SH-SY5Y (cell line): ENCODE data around the gene HSF4.

ENCODE experiments used
- GATA2 ChIP-seq: IDR thresholded peaks from 2 replicates; pipeline ENCODE4 v1.6.1; 2011; ENCODE audit warnings: mild to moderate bottlenecking, low read depth, low read length
- GATA3 ChIP-seq: IDR thresholded peaks from 2 replicates; pipeline ENCODE4 v1.6.1; 2011; ENCODE audit warnings: low read depth, mild to moderate bottlenecking, low read length, moderate library complexity

DNA sequence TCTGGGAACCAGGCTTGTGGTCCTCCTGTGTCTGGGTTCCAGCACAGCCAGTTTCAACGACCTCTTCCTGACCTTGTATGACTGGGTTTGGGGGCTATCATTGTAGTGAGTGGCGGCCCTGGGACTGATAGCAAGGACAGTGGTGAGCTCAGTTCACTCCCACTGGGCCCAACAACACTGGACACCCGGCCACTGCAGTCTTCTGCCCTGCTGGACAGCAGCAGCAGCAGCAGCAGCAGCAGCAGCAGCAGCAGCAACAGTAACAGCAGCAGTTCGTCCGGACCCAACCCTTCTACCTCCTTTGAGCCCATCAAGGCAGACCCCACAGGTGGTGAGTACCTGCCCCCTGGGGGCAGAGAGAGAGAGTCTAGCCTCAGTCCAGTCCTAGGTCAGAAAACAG lies 31.1 kb downstream of the HSF4 start:
- TF ChIP-seq GATA3 (no peak), GATA2 (no peak)
